A549 (cell line): ENCODE measurements around the gene GNAL. TPM values are rescaled to one million over a fixed set of nuclear protein-coding genes. Genes with fewer than 3 reads are reported as not detected.

ENCODE experiments used
- ATAC-seq, 2 experiments: fragments of 200-7000 bp in 1 of 2; fragments of >200 bp in 1 of 2; cut with Nextera tagmentation in 1 of 2; cut with Tn5 transposase in 1 of 2; 3 replicates each; pipeline versions ENCODE4 v1.8.0 to v1.9.1; 2018 to 2020; ENCODE audit warnings: mild to moderate bottlenecking in 1 of 2, moderate library complexity in 1 of 2
- CTCF ChIA-PET: fragments of 300-600 bp; sonication (Branson Sonifier 250); formaldehyde crosslinking; extraction: SDS; loops from one replicate; lab custom pipeline; 2021; ENCODE audit warnings: antibody characterized with exemption, inconsistent platforms; lab: Yijun Ruan, JAX
- POLR2A ChIA-PET: fragments of 350-600 bp; formaldehyde crosslinking; extraction: SDS; loops from one replicate; lab custom pipeline; 2021; ENCODE audit warnings: antibody characterized with exemption, inconsistent platforms; lab: Yijun Ruan, JAX
- DNase-seq, 2 experiments: peaks; one replicate each; pipeline versions ENCODE4 v3.0.0 to v3.0.0-alpha.2; 2011 to 2016; ENCODE audit warnings: low read depth in 1 of 2, low spot score in 1 of 2
- FAIRE-seq: peaks from 2 replicates; lab custom pipeline; 2011; peaks lifted over from hg19 to GRCh38; lab: Jason Lieb, UNC
- H3K27ac ChIP-seq, 2 experiments: fragments of >200 bp; sonication (Bioruptor Twin); formaldehyde crosslinking; 3 replicates each; pipeline ENCODE4 v1.5.1; 2016 to 2017
- H3K4me1 ChIP-seq: fragments of >200 bp; sonication (Bioruptor Twin); formaldehyde crosslinking; 3 replicates; pipeline ENCODE4 v1.6.1; 2016
- H3K4me2 ChIP-seq: fragments of >200 bp; sonication (Bioruptor Twin); formaldehyde crosslinking; 3 replicates; pipeline ENCODE4 v1.6.1; 2016
- H3K4me3 ChIP-seq: fragments of >200 bp; sonication (Bioruptor Twin); formaldehyde crosslinking; 3 replicates; pipeline ENCODE4 v1.5.1; 2016
- H3K9me3 ChIP-seq: fragments of >200 bp; sonication (Bioruptor Twin); formaldehyde crosslinking; 3 replicates; pipeline ENCODE4 v1.6.1; 2016
- ATOH8 ChIP-seq: fragments of 250-450 bp; sonication (Bioruptor Pico); IDR thresholded peaks from 2 replicates; pipeline ENCODE4 v1.5.0; 2020; ENCODE audit warnings: low read depth, mild to moderate bottlenecking, moderate library complexity
- BCL3 ChIP-seq: fragments of >200 bp; sonication (Bioruptor Twin); formaldehyde crosslinking; IDR thresholded peaks from 3 replicates; pipeline ENCODE4 v1.6.1; 2016
- CBX2 ChIP-seq: fragments of 200-600 bp; sonication (generic); IDR thresholded peaks from 2 replicates; pipeline ENCODE4 v1.6.1; 2016; ENCODE audit warnings: low read depth, mild to moderate bottlenecking, borderline replicate concordance
- ELK1 ChIP-seq: fragments of 150-350 bp; IDR thresholded peaks from 2 replicates; pipeline ENCODE4 v1.6.1; 2014; ENCODE audit warnings: low read depth, mild to moderate bottlenecking, low read length
- EP300 ChIP-seq, 2 experiments: fragments of >200 bp; sonication (Bioruptor Twin); formaldehyde crosslinking; IDR thresholded peaks; 2 replicates in 1 of 2; 3 replicates in 1 of 2; pipeline ENCODE4 v1.6.1; 2016 to 2017
- FOSB ChIP-seq: fragments of 250-450 bp; sonication (Bioruptor Pico); IDR thresholded peaks from 2 replicates; pipeline ENCODE4 v1.5.0; 2020; ENCODE audit warnings: mild to moderate bottlenecking, moderate library complexity
- FOXS1 ChIP-seq: fragments of 250-450 bp; sonication (Bioruptor Pico); IDR thresholded peaks from 2 replicates; pipeline ENCODE4 v1.5.0; 2020; ENCODE audit warnings: mild to moderate bottlenecking, moderate library complexity
- GATA3 ChIP-seq: IDR thresholded peaks from 2 replicates; pipeline ENCODE4 v1.6.1; 2012; ENCODE audit warnings: borderline replicate concordance
- HEYL ChIP-seq: fragments of 250-450 bp; sonication (Bioruptor Pico); IDR thresholded peaks from 2 replicates; pipeline ENCODE4 v1.8.0; 2021; ENCODE audit warnings: mild to moderate bottlenecking, moderate library complexity
- HMGXB4 ChIP-seq: fragments of 250-450 bp; sonication (Bioruptor Pico); IDR thresholded peaks from 2 replicates; pipeline ENCODE4 v1.5.0; 2021; ENCODE audit warnings: mild to moderate bottlenecking, moderate library complexity, borderline replicate concordance
- HOXB5 ChIP-seq: fragments of 250-450 bp; sonication (Bioruptor Pico); IDR thresholded peaks from 2 replicates; pipeline ENCODE4 v1.5.0; 2020; ENCODE audit warnings: mild to moderate bottlenecking, moderate library complexity
- JUNB ChIP-seq: fragments of >200 bp; sonication (Bioruptor Twin); formaldehyde crosslinking; IDR thresholded peaks from 2 replicates; pipeline ENCODE4 v1.6.1; 2016
- KDM1A ChIP-seq: fragments of 200-600 bp; sonication (generic); IDR thresholded peaks from 2 replicates; pipeline ENCODE4 v1.6.1; 2016; ENCODE audit warnings: low read depth, mild to moderate bottlenecking
- MAFK ChIP-seq: fragments of 450-650 bp; IDR thresholded peaks from 2 replicates; pipeline ENCODE4 v1.6.1; 2014; ENCODE audit not compliant: partially characterized antibody
- MYC ChIP-seq: IDR thresholded peaks from 2 replicates; pipeline ENCODE4 v1.6.1; 2012; ENCODE audit warnings: mild to moderate bottlenecking, inconsistent platforms, low read length, improper control_type of control experiment, borderline replicate concordance
- NR3C1 ChIP-seq: fragments of >200 bp; sonication (Bioruptor Twin); formaldehyde crosslinking; IDR thresholded peaks from 3 replicates; pipeline ENCODE4 v1.6.1; 2017
- PBX3 ChIP-seq: IDR thresholded peaks from 2 replicates; pipeline ENCODE4 v1.6.1; 2012
- PHF8 ChIP-seq: fragments of 200-600 bp; sonication (generic); IDR thresholded peaks from 2 replicates; pipeline ENCODE4 v1.6.1; 2016; ENCODE audit warnings: low read depth, mild to moderate bottlenecking, antibody characterized with exemption, moderate library complexity, borderline replicate concordance
- RARB ChIP-seq: fragments of 250-450 bp; sonication (Bioruptor Pico); IDR thresholded peaks from 2 replicates; pipeline ENCODE4 v1.8.0; 2021; ENCODE audit warnings: mild to moderate bottlenecking, moderate library complexity
- RCOR1 ChIP-seq: fragments of 150-350 bp; IDR thresholded peaks from 2 replicates; pipeline ENCODE4 v1.6.1; 2014; ENCODE audit warnings: antibody characterized with exemption, low read length, low read depth
- RNF2 ChIP-seq: fragments of 200-600 bp; sonication (generic); IDR thresholded peaks from 2 replicates; pipeline ENCODE4 v1.6.1; 2016; ENCODE audit warnings: low read depth, mild to moderate bottlenecking, antibody characterized with exemption, moderate library complexity, borderline replicate concordance
- SREBF2 ChIP-seq: fragments of 450-650 bp; IDR thresholded peaks from 2 replicates; pipeline ENCODE4 v1.6.1; 2014; ENCODE audit warnings: mild to moderate bottlenecking, moderate library complexity
- WGBS: methylation state at CpG from one replicate; pipeline ENCODE4 v1.1.6; 2017; ENCODE audit errors: missing lambda C conversion rate; 5-methylcytosine and 5-hydroxymethylcytosine counted together
- polyA plus RNA-seq, 4 experiments: library from polyadenylated mRNA; depleted of rRNA in 3 of 4; stranded (reverse); fragments of >200 nt; fragmentation: RNase III in 1 of 4; extraction: RNeasy Plus Mini Kit Qiagen cat#74134 plus additional on column Dnase treatment in 1 of 4; gene quantifications; 2 replicates in 3 of 4; 3 replicates in 1 of 4; pipeline ENCODE4 v1.2.3, GENCODE V29; 2011 to 2017

The GNAL gene
- polyA plus RNA-seq, 2 of the 4 experiments (the other 2 are of a cell fraction): 5.1 to 12.9 TPM

- TF ChIP-seq HMGXB4 (no peak), FOSB (no peak), HOXB5 (no peak), GATA3 (no peak), MAFK (no peak), PBX3 (no peak)
Observed at GRCh38 chr18:11657152-11657551, 31.9 kb upstream of the GNAL start (continued).

GRCh38 chr18:11657554-11657953 lies 31.5 kb upstream of the GNAL start:
- Histone ChIP-seq H3K4me1 (no peaks in the 10 kb centered on the region), H3K4me2 (no peak overlapping the region), H3K9me3 (no peaks in the 10 kb centered on the region), H3K27ac (no peak overlapping the region), H3K4me3 (no peak overlapping the region)
- no peak for TF ChIP-seq HOXB5
- no peak for TF ChIP-seq ELK1
- TF ChIP-seq PHF8: no peak
- no peak for TF ChIP-seq NR3C1
- TF ChIP-seq BCL3: no peak
- no peak for TF ChIP-seq HEYL (CRISPR knock-in tag)
- no peak for TF ChIP-seq EP300 (IDR thresholded peaks at IDR 0.05)
- TF ChIP-seq RARB (CRISPR knock-in tag): no peak
- no peak for TF ChIP-seq SREBF2
- TF ChIP-seq FOXS1 (CRISPR knock-in tag): no peak
- TF ChIP-seq ATOH8 (CRISPR knock-in tag): no peak
- TF ChIP-seq CBX2: no peak
- TF ChIP-seq JUNB: no peak
- no peak for TF ChIP-seq RCOR1
- TF ChIP-seq KDM1A: no peak
- TF ChIP-seq RNF2: no peak
- TF ChIP-seq MYC: no peak
- POLR2A ChIA-PET: no interaction called here
- WGBS: 69% methylated on average over 8 of the region's 8 CpGs
- DNase-seq: no peak
- ATAC-seq: no peak
- CTCF ChIA-PET: interaction anchor here (0.6 to 6.3 kb wide), 5 partner anchors 70 to 593 kb away, joined by 3 to 64 read pairs (median 4); no protein-coding TSS in a partner anchor
- FAIRE-seq: no peak
